Transverse colon (tissue), 4 donors: ENCODE results near the gene SPTBN1. TPM values are rescaled to one million over a fixed set of nuclear protein-coding genes. Genes with fewer than 3 reads are reported as not detected.
"Not testable (repeated sequence)": the region's sequence is repeated elsewhere in the genome, so short reads cannot be mapped to it uniquely, and the experiment has no call there.

Source experiments
- DNase-seq: peaks from one replicate; pipeline ENCODE4 v3.0.0-alpha.2; 2019
- H3K27ac ChIP-seq, 4 donors: fragments of 200-600 bp; sonication (generic); 2 replicates each; pipeline ENCODE4 v1.5.1; 2016 to 2018; ENCODE audit warnings: inconsistent platforms in 4 of 4
- H3K27me3 ChIP-seq: fragments of 200-600 bp; sonication (generic); 2 replicates; pipeline ENCODE4 v1.5.1; 2017; ENCODE audit warnings: inconsistent platforms
- H3K36me3 ChIP-seq, 4 donors: fragments of 200-600 bp; sonication (generic); 2 replicates each; pipeline ENCODE4 v1.5.1; 2017 to 2019; ENCODE audit warnings: inconsistent platforms in 4 of 4
- H3K4me1 ChIP-seq, 4 donors: fragments of 200-600 bp; sonication (generic); 2 replicates each; pipeline ENCODE4 v1.5.1; 2017 to 2020; ENCODE audit warnings: inconsistent platforms in 4 of 4
- H3K4me3 ChIP-seq, 4 donors: fragments of 200-600 bp; sonication (generic); 1 replicate in 1 of 4; 2 replicates in 3 of 4; pipeline versions ENCODE4 v1.5.1 to v1.6.1; 2017 to 2019; ENCODE audit warnings: inconsistent platforms in 4 of 4
- H3K9me3 ChIP-seq, 2 donors: fragments of 200-600 bp; sonication (generic); 2 replicates each; pipeline ENCODE4 v1.5.1; 2017 to 2019; ENCODE audit warnings: inconsistent platforms in 2 of 2
- CTCF ChIP-seq, 5 experiments: fragments of 200-600 bp in 3 of 5; fragments of 450-650 bp in 2 of 5; sonication (generic) in 3 of 5; IDR thresholded peaks; 1 replicate in 2 of 5; 2 replicates in 3 of 5; pipeline ENCODE4 v1.5.1; 2016 to 2017; ENCODE audit warnings: antibody characterized with exemption in 5 of 5, inconsistent platforms in 3 of 5, mild to moderate bottlenecking in 2 of 5, moderate library complexity in 1 of 5
- EP300 ChIP-seq: sonication (generic); formaldehyde crosslinking; IDR thresholded peaks from one replicate; pipeline ENCODE4 v1.6.1; 2017; ENCODE audit warnings: antibody characterized with exemption, low read depth
- POLR2A ChIP-seq: fragments of 450-650 bp; IDR thresholded peaks from one replicate; pipeline ENCODE4 v1.6.1; 2016; ENCODE audit warnings: antibody characterized with exemption, mild to moderate bottlenecking, moderate library complexity
- POLR2AphosphoS5 ChIP-seq, 3 donors: sonication (generic); formaldehyde crosslinking; IDR thresholded peaks; one replicate each; pipeline ENCODE4 v1.6.1; 2016; ENCODE audit warnings: antibody characterized with exemption in 3 of 3
- WGBS, 2 donors: methylation state at CpG; one replicate each; pipeline ENCODE4 v1.1.5; 2018; ENCODE audit warnings: low coverage in 1 of 2; 5-methylcytosine and 5-hydroxymethylcytosine counted together
- in situ Hi-C, 4 donors: fragments of 200-750 bp; cut with MboI; loops; one replicate each; pipeline versions ENCODE4 v1.15.0 to v1.15.1; 2017; ENCODE audit warnings: low sequenced_read_pairs in 3 of 4, low pct_ligation_motif_present in 1 of 4, low pct_unique_long_range_greater_than_20kb in 1 of 4
- intact Hi-C: fragments of 100-400 bp; cut with DNase I; formaldehyde crosslinking; loops from one replicate; pipeline ENCODE4 v1.15.1; 2023; ENCODE audit warnings: low total_unique reads
- total RNA-seq, 4 donors: library from RNA; depleted of rRNA; stranded (reverse); fragments of >200 nt; gene quantifications; one replicate each; pipeline ENCODE4 v1.1.0, GENCODE V29; 2016

The SPTBN1 gene
- total RNA-seq, 4 donors from 2014 or later = 269 to 301 (median 285) TPM

- no peak overlapping the region for H3K27ac ChIP-seq
- WGBS, 2 donors = 62 to 67% methylated on average over 3 to 8 of the region's 8 CpGs
Observed at GRCh38 chr2:54691445-54692135, 235.5 kb downstream of the SPTBN1 start.

GRCh38 chr2:54692556-54692955 lies 236.4 kb downstream of the SPTBN1 start:
- Histone ChIP-seq H3K4me3 (no peak overlapping the region), H3K27ac (no peak overlapping the region), H3K36me3 (no peaks in the 10 kb centered on the region), H3K4me1 (no peaks in the 10 kb centered on the region), H3K9me3 (no peaks in the 10 kb centered on the region), H3K27me3 (no peaks in the 10 kb centered on the region)
- TF ChIP-seq EP300 = no peak
- TF ChIP-seq POLR2A = no peak
- TF ChIP-seq POLR2AphosphoS5 (IDR thresholded peaks at IDR 0.05) = no peak
- no peak for TF ChIP-seq CTCF (IDR thresholded peaks at IDR 0.05)
- intact Hi-C loops (no loop called here), in situ Hi-C loops (no loop called here)
- no peak for DNase-seq

More at GRCh38 chr2:54691445-54692135, 235.5 kb downstream of the SPTBN1 start:
- intact Hi-C loops = no loop called here
- Histone ChIP-seq H3K4me1 (no peaks in the 10 kb centered on the region), H3K36me3 (no peaks in the 10 kb centered on the region), H3K9me3 (no peaks in the 10 kb centered on the region), H3K27me3 (no peaks in the 10 kb centered on the region), H3K4me3 (no peak overlapping the region)
- DNase-seq = no peak
- in situ Hi-C loops = no loop called here
- TF ChIP-seq POLR2A = no peak
- no peak for TF ChIP-seq CTCF (IDR thresholded peaks at IDR 0.05)
- TF ChIP-seq POLR2AphosphoS5 (IDR thresholded peaks at IDR 0.05) = no peak
- TF ChIP-seq EP300 = no peak

GRCh38 chr2:54695378-54695777 lies 239.3 kb downstream of the SPTBN1 start:
- DNase-seq = no peak
- Histone ChIP-seq H3K27me3 (no peaks in the 10 kb centered on the region), H3K36me3 (no peaks in the 10 kb centered on the region), H3K9me3 (no peaks in the 10 kb centered on the region), H3K4me3 (no peak overlapping the region), H3K27ac (no peak overlapping the region), H3K4me1 (no peaks in the 10 kb centered on the region)
- TF ChIP-seq POLR2AphosphoS5 (IDR thresholded peaks at IDR 0.05) = no peak
- TF ChIP-seq EP300 = no peak
- no peak for TF ChIP-seq CTCF (IDR thresholded peaks at IDR 0.05)
- TF ChIP-seq POLR2A = no peak
- intact Hi-C loops (no loop called here), in situ Hi-C loops (no loop called here)
- WGBS, 2 donors = 99% methylated on average over 4 of the region's 4 CpGs; no CpG with 5 or more reads in 1 of the 2 donors

GRCh38 chr2:54697934-54698333 lies 241.8 kb downstream of the SPTBN1 start:
- DNase-seq = no peak
- in situ Hi-C loops (no loop called here), intact Hi-C loops (no loop called here)
- Histone ChIP-seq H3K36me3 (no peaks in the 10 kb centered on the region), H3K4me3 (no peak overlapping the region), H3K27me3 (no peaks in the 10 kb centered on the region), H3K4me1 (no peaks in the 10 kb centered on the region), H3K9me3 (no peaks in the 10 kb centered on the region), H3K27ac (no peak overlapping the region)
- 80 to 87% methylated on average over 1 of the region's 1 CpG for WGBS, 2 donors
- TF ChIP-seq EP300 (no peak), POLR2AphosphoS5 (IDR thresholded peaks at IDR 0.05) (no peak), POLR2A (no peak), CTCF (IDR thresholded peaks at IDR 0.05) (no peak)

GRCh38 chr2:54698926-54699325 lies 242.8 kb downstream of the SPTBN1 start:
- intact Hi-C loops, H3K36me3 ChIP-seq, H3K9me3 ChIP-seq, H3K27me3 ChIP-seq, in situ Hi-C loops, H3K27ac ChIP-seq, DNase-seq, H3K4me3 ChIP-seq, H3K4me1 ChIP-seq: not testable (repeated sequence)
- 97 to 100% methylated on average over 3 to 29 of the region's 37 CpGs for WGBS, 2 donors
